Measurements from ENCODE around the gene BTBD16.

Gene BTBD16

DNA sequence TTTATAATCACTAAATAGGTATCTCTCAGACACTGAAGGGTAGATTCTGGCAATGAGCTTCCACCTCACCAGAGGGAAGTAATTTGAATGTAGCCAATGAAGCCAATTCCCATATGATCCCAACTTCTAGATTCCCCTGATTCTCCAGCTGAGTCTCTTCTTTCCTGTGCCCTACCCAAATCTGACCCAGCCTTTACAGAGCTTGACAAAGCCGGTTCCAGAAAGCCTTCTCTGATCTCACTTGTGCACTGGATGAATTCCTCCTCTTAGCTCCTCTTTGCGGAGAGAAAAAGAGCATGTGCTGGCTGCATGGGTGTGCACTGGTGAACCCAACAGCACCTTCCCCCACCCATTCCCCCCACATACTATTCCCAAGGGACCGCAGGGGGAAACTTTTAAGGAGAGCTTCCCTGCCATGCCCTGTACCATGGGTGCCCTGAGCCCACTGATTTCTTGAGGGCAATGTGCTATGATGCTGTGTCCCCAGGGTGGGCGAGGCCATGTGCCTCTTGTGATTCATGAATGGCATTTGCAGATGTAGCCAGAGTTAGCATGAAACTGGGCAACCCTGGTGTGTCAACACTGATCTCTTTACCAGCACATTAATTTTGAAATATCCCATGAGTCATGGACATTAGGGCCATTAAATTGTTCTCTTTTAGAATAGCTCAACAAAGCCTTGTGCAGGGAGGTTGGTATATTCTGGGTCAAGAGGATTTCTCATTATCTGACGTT lies 53.0 kb downstream of the BTBD16 start:
- DNase-seq: no peak

DNA sequence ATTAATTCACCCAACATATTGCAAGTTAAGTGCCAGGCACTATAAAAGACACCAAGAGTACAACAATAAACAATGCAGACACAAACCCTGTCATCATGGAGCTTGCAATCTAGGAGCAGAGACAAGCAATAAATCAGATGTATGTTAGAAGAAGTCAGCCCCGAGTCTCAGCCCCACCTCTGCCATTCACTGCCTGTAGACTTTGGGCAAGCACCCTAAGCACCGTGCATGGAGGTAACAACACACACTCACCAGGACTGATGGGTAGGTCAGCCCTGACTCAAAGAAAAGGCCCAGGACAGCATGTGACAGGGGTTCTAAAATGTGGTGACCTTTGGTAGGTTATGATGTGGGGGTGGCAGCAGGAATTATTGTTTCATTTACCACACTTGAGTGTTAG lies 54.1 kb downstream of the BTBD16 start:
- no peak for DNase-seq

DNA sequence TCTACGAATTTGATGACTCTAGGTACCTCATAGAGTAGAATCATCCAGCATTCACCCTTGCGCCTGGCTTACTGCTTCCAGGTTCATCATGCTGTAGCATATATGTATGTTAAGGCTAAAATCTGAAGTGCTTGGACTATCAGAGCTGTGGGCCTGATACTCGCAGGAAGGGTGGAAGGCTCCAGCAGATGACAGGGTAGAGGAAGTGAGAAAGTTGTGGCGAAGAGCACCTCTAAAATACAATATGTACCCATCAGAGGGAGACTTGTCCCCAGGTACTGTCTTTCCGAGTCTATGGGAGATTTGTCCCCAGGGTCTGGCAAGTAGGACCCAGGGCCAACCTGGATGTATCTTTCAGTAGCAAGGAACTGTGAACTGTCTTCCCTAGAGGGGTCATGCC lies 55.3 kb downstream of the BTBD16 start:
- DNase-seq: no peak

DNA sequence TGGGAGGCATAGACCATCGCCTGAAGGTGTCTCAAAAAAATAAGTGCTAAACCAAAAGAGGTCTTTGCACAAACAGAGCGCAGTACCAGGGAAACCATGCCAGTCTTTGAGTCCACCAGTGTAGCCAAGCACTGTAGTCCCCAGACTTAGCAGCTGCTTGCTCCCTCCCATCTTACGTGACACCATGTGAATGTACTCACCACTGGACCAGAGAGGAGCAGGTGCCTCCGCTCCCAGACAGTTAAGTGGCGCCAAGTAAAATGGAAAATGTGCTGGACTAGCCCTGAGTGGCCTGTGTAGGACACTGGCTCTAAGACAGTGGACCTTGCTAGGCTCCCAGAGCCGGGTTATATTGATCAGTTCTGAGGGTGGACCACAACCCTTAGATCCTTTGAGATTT lies 55.7 kb downstream of the BTBD16 start:
- no peak for DNase-seq

DNA sequence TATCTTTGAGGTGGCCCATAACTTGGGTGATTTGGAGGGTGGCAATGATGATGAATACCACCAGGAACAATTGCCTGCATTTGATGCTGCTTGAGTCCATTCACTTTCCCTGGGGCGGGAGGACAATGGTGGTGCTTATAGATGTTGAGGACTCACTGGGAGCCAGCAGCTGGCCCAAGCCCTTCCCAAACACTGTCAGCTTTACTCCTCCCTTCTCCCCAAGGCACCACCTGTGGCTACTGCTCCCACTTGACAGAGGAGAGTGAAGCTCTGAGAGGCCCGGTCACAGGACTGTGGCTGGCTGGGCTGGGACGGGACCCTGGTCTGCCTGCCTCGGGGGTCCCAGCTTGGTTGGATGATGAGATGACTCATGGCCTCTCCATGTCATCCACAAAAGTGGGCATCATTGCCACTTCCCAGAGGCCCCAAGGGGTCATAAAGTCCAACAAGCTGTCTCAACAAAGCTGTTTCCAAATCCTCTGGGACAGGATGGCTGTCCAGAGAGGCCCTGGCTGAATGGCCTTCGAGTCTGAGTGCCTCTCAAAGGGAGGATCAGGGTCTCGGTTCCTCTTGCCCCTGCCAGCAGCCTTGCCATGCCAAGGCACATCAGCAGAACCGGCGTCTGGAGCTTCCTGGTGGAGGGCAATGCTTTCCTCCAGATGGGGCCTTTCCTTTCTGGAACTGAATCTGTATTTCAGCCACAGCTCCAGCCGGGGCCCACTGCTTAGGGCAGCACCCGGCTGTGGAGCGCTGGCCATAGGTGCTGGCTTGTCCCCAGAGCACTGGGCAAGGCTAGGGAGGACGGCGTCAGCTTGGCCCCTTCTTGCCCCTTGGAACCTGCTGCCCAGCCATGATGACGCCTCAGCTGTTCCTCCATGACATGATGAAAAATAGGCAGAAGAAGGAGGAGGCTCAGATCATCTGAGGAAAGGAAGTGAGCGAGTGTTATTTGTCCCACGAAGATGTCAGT lies 56.4 kb downstream of the BTBD16 start:
- no peak for DNase-seq

DNA sequence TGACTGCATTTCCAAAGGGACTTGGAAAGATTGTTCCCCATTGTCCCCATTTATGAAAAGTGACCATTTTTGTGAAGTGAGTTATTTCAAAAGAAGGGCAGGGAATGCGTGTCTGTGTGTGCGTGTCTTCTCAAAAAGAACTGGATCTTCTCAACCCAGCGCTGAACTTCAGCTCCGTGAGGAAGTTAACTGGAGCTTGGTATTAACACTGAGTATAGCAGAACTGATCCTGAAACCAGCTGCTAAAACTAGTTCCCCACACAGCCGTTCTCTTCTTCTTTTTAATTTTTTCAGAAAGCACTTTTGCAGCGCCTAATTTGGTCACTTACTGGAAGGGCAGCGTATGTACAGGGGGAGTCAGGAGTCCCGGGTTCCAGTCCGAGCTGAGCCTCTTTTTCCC lies 57.6 kb downstream of the BTBD16 start:
- no peak for DNase-seq

DNA sequence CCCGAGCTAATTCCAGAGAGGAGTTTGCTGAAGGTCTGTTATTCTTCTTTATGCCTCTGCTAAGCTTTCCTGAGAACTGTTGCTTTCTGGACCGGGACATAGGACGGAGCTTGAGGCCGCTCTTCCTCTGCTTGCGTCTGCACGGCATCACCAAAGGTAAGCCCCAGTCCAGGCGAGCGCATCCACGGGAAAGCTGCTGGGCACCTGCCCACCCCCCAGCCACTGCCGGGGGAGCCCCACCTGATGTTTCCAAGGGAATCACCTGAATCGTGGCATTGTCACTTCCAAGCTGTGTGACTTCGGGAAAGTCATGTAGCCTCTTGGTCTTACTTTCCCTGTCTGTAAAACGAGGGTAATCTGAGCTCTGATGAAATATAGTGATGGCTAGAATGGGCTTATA lies 58.3 kb downstream of the BTBD16 start:
- no peak for DNase-seq

DNA sequence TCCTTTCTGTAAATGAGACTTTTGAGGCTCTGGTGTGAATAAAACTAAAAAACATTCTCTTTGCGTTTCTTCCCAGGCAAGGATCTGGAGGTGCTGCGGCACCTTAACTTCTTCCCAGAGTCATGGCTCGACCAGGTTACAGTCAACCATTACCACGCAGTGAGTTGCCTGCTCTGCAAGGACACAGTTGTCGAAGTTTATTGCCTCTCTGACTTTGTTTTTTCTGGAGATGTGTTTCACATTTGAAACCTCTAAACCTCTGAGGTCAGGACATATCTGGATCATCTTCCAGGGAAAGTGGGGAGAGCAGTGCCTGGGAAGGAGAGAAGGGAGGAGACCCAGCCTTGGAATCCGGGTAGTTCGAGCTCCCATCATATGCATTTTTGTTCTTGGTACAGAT lies 60.0 kb downstream of the BTBD16 start:
- DNase-seq: no peak

DNA sequence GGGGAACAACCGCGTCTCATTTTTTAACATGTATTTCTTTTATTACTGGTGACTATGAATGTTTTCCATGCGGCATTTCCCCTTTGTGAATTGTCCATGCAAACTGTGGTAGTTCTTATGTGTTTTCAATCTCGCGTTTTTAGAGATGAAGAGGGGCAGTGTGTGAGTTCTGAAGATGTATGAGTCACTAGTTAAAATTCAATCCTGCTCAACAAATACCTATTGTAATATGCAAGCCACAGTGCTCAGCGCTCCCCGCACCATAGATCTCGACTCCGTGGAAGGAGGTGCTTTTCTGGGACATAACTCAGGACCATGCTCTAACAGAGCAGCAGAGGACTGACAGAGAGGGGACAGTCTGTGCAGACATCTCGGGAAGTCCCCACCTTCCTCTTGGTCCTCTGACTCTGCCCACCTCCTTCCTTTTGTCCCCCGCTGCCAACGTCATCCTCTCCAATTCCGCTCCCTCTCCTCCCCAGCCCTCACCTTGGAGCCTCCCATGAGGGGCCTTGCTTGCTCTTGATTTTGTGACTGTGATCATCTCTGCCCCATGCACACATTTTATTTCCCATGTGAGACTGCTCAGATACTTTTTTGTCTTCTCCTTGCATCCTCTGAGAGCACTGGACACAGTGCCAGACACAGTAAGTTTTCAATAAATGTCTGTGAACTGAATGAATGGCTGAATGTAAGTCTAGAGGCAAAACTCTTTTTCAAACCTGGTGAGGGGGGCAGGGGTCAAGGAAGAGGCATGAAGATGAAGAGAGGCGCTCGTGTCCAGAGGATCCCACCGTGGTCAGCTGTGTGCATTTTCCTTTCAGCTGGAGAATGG lies 60.7 kb downstream of the BTBD16 start:
- no peak for DNase-seq

DNA sequence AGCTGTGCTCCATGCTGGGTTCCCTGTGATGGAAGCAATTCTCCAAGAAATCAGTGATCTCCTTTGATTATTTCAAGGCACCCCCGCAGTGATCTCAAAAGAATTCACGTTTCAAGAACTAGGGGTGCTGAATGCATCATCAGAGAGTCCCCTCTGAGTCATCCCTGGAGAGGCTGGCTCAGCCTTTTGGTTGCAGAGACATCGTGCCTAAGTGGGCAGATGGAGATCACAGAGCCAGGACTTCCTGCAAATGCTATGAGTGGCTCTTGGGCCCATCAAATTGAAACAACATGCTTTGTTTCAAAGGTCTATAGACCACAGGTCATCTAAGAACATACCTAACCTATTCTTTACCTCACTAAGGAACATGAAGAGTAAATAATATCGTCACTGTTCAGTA lies 61.9 kb downstream of the BTBD16 start:
- no peak for DNase-seq

DNA sequence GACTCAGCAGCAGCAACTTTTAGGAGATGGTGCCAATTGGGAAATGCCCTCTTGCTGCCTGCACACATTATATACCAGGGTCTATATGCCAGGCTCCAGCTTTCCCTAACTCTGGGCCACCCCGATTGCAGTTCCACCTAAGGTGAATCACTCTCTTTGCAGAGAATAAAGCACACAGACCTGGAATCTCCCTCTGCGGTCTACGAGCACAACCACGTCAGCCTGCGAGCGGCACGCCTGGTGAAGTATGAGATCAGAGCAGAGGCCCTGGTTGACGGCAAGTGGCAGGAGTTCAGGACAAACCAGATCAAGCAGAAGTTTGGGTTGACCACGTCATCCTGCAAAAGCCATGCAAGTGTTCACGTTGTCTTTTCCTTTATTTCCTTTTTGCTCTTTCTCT lies 65.2 kb downstream of the BTBD16 start:
- no peak for DNase-seq

DNA sequence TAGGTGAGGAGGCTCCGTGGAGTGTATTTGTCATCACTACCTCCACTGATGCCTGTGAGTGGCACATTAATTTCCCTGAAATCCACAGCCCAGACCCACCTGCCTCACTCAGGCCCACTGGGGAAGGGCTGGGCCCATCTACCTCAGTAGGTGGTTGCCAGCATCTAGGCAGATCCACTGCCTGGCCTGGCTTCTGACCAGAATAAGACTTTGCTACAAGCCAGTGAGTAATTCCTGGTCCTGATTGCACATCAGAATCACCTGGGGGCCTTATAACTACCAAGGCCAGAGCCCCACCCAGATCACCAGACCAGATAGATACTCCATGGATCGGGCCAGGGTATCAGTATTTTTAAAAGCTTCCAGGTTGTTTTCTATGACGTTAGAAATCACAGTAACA lies 65.9 kb downstream of the BTBD16 start:
- no peak for DNase-seq

DNA sequence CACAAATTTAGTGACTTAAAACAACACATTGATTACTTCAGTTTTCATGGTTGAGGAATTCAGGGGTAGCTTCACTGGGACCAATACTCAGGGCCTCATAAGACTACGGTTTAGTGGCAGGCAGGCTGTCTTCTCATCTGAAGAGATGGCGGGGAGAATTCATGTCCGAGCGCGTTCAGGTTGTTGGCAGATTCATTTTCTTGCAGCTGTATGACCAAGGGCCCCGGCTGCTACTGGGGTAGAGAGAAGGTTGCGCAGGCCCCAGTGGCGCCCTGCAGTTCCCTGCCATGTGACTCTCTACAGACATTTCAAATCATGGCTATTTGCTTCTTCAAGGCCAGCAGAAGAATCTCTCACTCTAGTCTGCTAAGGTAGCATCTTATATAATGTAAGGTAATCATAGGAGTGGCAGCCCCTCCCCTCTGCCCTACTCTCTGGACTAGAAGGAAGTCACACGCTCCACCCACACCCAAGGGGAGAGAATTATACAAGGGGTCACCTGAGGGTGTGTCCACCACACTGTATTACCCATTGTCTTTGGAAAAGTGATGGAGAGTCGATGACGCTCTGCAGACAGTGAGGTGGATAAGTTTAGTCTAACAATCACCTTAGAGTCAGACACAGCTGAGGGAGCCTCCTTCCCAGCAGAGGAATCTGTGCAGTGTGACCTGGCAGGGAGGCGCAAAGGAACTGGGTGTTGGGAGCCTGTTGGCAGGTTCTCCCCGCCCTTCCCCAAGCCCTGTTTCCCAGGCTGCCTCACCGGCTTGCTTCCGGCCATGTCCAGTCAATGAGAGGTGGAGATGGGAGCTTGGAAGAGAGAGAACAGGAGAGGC lies 67.7 kb downstream of the BTBD16 start:
- no peak for DNase-seq

DNA sequence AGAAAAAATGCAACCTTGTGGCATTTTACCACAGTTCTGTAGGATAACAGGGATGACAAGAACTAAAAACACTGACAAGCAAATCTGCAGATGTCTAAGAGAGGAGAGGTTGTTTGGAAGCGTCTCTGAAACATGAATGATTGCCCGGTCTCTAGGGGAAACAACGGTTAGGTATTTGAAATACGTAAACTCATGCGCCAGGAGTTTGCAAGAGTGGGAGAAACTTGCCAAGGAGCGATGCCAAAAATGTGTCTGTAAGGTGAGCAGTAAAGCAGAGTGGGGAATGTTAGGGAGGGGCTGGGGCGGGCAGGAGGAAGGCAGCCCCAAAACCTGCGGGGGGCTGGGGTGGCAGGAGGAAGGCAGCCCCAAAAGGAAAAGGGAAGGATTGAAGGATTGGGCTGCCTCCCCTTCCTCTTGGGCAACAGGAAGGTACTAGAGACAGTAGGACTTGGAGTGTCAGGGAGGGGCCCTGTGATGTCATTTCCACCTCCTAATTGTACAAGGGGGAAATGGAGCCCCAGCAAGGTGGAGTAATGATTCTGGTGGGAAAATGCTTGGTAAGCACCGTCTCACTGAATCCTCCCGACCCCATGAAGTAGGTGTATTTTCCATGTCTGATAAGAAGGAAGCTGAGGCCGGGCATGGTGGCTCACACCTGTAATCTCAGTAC lies 70.2 kb downstream of the BTBD16 start:
- DNase-seq: no peak

DNA sequence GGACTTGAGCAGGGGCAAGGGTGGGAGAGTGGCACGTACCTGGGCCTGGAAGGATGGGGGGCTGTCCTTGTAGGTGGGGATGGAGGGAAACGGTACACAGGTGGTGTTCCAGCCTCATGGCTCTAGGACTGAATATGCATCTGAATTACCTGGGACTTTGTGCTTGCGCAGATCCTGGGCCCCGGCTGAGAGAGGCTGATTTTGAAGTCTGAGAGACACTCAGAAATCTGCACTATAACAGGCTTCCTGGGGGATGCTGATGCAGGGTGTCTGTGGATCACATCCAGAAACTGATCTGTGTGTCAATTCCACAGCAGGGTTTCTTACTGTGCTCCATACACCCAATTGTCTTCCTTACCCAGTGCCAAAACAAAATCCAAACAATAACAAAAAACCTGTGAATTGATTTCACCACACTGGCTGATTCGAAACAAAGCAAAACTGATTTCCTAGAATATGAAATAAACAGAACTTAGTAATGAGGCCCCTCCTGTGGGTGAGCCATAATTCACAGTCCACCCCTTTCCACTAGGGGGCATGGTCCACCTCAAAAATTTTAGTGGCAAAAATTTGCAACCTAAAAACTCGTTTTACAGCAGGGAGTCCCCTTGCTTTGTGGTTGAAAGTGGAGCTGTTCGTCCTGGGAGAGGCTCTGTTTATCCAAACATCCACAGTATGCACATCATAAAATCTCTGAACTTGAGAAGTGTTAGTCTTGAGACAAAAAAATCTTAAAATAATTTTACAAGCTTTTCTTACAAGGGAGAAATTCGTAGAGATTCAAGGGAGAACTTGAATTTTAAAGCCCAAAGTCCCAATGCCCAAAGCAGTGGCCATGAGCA lies 71.4 kb downstream of the BTBD16 start:
- DNase-seq: peak; percentile 60 to 78

DNA sequence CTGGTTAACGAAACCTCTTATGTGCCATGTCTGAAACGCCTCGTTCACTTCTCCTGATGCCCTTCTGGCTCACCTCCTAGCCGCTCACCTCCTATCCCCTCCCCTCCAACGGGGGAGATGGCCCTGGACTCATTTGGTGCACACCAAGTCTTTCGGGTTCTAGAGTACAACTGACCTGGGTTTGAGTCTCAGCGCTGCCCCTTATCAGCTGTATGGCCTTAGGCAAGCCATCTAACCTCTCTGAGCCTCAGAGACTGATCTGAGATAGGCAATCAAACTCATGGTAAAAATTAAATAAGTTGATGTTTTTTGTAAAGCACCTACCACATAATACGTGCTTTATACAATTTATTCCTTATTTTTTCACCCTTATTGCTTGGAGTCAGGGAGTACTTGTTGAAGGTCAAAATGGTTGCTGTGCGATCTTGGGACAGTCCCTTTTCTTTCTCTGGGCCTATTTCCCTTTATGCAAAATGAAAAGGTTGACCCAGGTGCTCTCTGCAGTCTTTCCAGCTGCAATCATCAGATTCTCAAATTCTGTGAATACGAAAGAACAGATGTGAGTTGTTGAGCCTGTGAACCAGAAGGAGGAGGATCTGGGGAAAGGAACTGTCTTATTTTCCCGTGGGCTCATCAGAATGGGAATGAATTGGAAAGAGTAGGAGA lies 72.2 kb downstream of the BTBD16 start:
- DNase-seq: no peak

DNA sequence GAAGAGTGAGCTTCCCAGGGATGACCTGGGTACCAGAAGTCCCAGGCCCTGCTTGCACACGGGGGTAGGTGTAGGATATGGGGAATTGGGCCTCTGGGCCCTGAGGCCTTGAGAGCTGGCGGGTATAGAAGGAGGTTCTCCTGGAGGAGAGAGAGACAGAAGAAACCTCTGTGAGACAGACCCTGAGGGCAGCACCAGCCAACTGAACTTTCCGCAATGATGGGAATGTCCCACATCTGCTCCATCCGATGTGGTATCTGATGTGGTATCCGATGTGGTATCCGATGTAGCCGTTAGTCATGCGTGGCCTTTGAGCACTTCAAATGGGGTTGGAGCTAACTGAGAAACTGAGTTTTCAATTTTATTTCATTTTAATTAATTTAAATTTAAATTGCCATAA lies 72.8 kb downstream of the BTBD16 start:
- no peak for DNase-seq

DNA sequence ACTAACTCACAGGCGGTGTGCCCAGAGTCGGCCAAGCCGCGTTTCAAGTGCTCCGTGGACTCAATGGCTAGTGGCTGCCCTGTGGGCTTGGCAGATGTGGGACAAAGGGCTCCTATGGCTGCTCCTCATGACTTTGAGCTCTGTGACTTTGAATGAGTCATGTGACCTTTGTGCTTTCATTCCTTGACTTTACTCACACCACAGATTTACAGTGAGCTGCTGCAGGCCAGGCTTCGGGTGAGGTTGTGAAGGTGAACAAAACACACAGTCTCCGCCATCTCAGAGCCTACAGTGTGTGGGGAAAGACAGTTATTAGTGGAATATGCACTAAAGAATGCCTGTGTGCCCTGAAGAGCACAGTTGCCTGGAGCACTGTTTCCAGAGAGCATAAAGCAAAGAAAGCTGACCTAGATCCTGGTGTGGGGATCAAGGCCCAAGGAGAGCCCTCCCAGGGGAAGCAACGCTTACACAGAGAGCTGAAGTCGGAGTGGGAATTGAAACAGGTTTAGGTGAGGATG lies 73.7 kb downstream of the BTBD16 start:
- DNase-seq: no peak

DNA sequence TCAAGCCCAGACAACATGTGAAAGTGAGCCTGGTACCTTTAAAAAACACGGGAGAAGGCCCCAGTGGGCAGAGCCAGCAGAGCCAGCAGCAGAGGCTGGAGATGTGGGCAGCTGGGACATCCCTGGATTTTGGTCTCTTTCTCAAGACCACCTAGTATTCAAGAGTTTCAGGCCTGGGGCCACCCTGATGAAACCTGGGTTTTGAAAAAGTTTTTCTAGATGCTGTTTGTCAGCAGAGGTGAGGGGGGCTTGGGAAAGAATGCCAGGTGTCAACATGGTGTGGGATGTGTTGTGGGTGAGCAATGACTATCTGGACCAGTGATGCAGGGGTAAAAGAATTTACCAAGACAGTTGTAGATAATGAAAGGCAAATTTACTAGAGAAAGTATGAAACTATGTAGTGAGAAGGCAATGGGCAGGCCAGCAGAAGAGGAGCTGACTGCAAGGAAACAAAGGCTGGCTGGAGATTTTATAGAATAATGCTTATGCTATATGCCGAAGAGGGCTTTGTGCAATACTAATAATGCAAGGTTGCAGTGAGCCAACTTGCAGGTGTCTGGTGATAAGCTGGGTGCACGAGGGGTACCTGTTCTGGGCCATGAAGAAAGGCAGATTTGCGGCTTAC lies 75.3 kb downstream of the BTBD16 start:
- no peak for DNase-seq

Measured in CD4-positive, alpha-beta T cell treated with Interferon alpha-2 for 1 hour (primary cell).